GM18517 (cell line): ENCODE measurements around the gene TCOF1.

Experiments used
- ATAC-seq: cut with Tn5 transposase; IDR thresholded peaks from one replicate; pipeline ENCODE4 v1.9.1; 2021; ENCODE audit warnings: mild to moderate bottlenecking, moderate library complexity; ENCODE audit not compliant: unreplicated experiment

TCOF1 gene

GRCh38 chr5:150446088-150446487 is 88.6 kb downstream of the TCOF1 start:
- ATAC-seq: no peak

GRCh38 chr5:150446583-150446982 is 89.1 kb downstream of the TCOF1 start:
- no peak for ATAC-seq

- no peak for ATAC-seq
Observed at GRCh38 chr5:150447188-150447587, 89.7 kb downstream of the TCOF1 start.

- ATAC-seq: no peak
Observed at GRCh38 chr5:150448334-150448733, 90.8 kb downstream of the TCOF1 start.

- peak; percentile 31 for ATAC-seq
Observed at GRCh38 chr5:150448952-150449516, 91.5 kb downstream of the TCOF1 start.
